Motor neuron (in vitro differentiated cells): ENCODE measurements around the gene SPATA25. TPM values are rescaled to one million over a fixed set of nuclear protein-coding genes. Genes with fewer than 3 reads are reported as not detected.

Source experiments
- ATAC-seq, 8 experiments: fragments of 200-7000 bp; cut with Tn5 transposase; replicated peaks in 6 of 8; 2 replicates each; pipeline ENCODE4 v1.8.0; 2021; ENCODE audit warnings: mild to moderate bottlenecking in 8 of 8, moderate library complexity in 8 of 8
- H3K27ac ChIP-seq, 2 donors: fragments of 250-450 bp; sonication (Bioruptor Pico); 2 replicates each; pipeline ENCODE4 v1.9.0; 2021; ENCODE audit warnings: antibody characterized with exemption in 2 of 2, mild to moderate bottlenecking in 2 of 2, moderate library complexity in 1 of 2
- H3K4me1 ChIP-seq, 2 donors: fragments of 250-450 bp; sonication (Bioruptor Pico); replicated peaks in 1 of 2; 2 replicates each; pipeline ENCODE4 v1.6.1; 2021; ENCODE audit warnings: antibody characterized with exemption in 2 of 2, mild to moderate bottlenecking in 2 of 2, moderate library complexity in 1 of 2
- H3K4me3 ChIP-seq, 5 donors: fragments of 250-450 bp; sonication (Bioruptor Pico); 2 replicates each; pipeline ENCODE4 v1.9.0; 2021; ENCODE audit warnings: antibody characterized with exemption in 5 of 5, mild to moderate bottlenecking in 5 of 5, moderate library complexity in 4 of 5
- WGBS, 10 experiments: fragments of 450-650 bp; shearing (Covaris generic); methylation state at CpG; one replicate each; pipeline ENCODE4 v1.0.0; 2022; 5-methylcytosine and 5-hydroxymethylcytosine counted together
- in situ Hi-C, 9 experiments: fragments of 400-800 bp; cut with MboI; loops; one replicate each; pipeline ENCODE4 v1.15.0; 2021; ENCODE audit warnings: low sequenced_read_pairs in 9 of 9, low pct_unique_long_range_greater_than_20kb in 2 of 9; ENCODE audit not compliant: unreplicated experiment in 9 of 9
- total RNA-seq, 8 experiments: library from RNA; unstranded; fragments of 300-600 nt; gene quantifications; 2 replicates each; pipeline versions ENCODE4 v1.2.3 to v1.2.4, GENCODE V29; 2022

The SPATA25 gene
- total RNA-seq, 8 experiments from 2014 or later: 1.1 to 4.1 (median 2.6) TPM

GRCh38 chr20:45845452-45845851, 42.0 kb downstream of the SPATA25 start:
- no peak overlapping the region for H3K4me3 ChIP-seq
- in situ Hi-C loops: no loop called here
- H3K27ac ChIP-seq: no peak overlapping the region
- H3K4me1 ChIP-seq: no peaks in the 10 kb centered on the region
- ATAC-seq: peak in 2 of 8 experiments; percentile 26 to 48

DNA sequence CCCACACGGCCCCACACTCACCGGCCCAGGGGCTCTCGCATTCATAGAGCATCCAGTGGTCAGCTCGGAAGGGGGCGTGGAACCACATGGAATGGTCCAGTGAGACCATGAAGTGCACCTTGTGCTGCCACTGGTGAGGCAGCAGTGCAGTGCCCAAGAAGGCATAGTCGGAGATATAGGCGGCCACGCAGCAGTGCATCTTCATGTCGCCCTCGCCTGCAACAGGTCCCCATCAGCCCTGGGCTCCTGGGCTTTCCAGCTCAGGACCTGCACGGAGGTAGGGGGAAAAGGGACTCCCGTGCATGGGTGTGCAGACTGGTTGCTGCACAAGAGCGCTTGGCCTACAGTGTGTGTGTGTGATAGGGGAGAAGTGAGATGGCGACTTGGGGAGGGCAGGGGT, 43.9 kb downstream of the SPATA25 start:
- in situ Hi-C loops: no loop called here
- 80 to 96% (median 92%) methylated on average over 2 to 13 of the region's 14 CpGs; no CpG with 5 or more reads in 5 of the 10 experiments for WGBS, 10 experiments
- Histone ChIP-seq H3K27ac (no peak overlapping the region), H3K4me1 (no peaks in the 10 kb centered on the region), H3K4me3 (no peak overlapping the region)
- ATAC-seq: peak in 1 of 8 experiments; percentile 27

DNA sequence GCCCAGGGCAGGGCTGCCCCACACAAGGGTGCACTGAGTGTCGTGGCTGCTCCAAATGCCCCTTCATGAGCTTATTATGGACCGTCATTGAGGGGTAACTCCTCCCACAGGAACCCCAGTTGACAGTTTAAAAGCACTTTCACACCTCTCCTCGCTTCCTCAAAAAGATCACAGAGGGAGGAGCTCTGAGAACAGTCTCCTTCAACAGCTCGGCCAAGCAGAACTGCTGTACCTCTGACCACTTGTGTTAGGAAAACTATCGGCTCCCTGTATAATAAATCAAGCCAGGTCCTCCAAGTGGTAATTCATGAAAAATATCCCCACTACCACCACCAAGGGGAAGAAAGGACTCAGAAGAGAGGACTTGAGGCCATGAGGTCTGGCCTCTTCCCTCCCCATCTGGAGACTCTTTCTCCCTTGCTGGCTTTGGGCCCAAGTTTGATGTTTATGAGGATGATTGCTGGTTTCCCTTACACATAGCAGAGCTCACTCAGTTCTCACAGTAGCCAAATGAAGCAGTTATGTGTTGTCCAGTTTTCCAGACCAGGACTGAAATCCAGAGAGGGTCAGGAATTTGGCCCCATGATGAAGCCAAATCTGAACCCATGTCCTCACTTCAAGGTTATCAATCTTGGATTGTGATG, 45.1 kb downstream of the SPATA25 start:
- peak in 2 of 8 experiments; percentile 32 to 44 for ATAC-seq
- WGBS, 10 experiments: 74 to 100% (median 86%) methylated on average over 1 to 4 of the region's 5 CpGs; no CpG with 5 or more reads in 5 of the 10 experiments
- Histone ChIP-seq H3K27ac (no peak overlapping the region), H3K4me1 (no peaks in the 10 kb centered on the region), H3K4me3 (no peak overlapping the region)
- in situ Hi-C loops: no loop called here

- 90 to 100% (median 100%) methylated on average over 1 to 5 of the region's 10 CpGs; no CpG with 5 or more reads in 6 of the 10 experiments for WGBS, 10 experiments
Observed at GRCh38 chr20:45841407-45842129, 45.9 kb downstream of the SPATA25 start.

DNA sequence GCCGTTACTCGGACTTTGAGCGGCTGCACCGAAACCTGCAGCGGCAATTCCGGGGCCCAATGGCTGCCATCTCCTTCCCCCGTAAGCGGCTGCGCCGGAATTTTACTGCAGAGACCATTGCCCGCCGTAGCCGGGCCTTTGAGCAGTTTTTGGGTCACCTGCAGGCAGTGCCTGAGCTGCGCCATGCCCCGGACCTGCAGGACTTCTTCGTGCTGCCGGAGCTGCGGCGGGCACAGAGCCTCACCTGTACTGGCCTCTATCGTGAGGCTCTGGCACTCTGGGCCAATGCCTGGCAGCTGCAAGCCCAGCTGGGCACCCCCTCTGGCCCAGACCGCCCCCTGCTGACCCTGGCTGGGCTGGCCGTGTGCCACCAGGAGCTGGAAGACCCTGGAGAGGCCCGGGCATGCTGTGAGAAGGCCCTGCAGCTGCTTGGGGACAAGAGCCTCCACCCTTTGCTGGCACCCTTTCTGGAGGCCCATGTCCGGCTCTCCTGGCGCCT, 46.7 kb downstream of the SPATA25 start:
- ATAC-seq: peak in 3 of 8 experiments; percentile 6 to 15 (median 7)
- Histone ChIP-seq H3K27ac (no peak overlapping the region), H3K4me3 (no peak overlapping the region), H3K4me1 (no peaks in the 10 kb centered on the region)
- in situ Hi-C loops: no loop called here
- 60 to 100% (median 92%) methylated on average over 1 to 7 of the region's 25 CpGs; no CpG with 5 or more reads in 6 of the 10 experiments for WGBS, 10 experiments

More at GRCh38 chr20:45841407-45842129, 45.9 kb downstream of the SPATA25 start:
- Histone ChIP-seq H3K4me3 (no peak overlapping the region), H3K4me1 (no peaks in the 10 kb centered on the region), H3K27ac (no peak overlapping the region)
- ATAC-seq: peak in 1 of 8 experiments; percentile 13
- in situ Hi-C loops: no loop called here

GRCh38 chr20:45836841-45837240, 50.6 kb downstream of the SPATA25 start:
- WGBS, 10 experiments: 50 to 100% methylated on average over 1 of the region's 1 CpG; no CpG with 5 or more reads in 8 of the 10 experiments
- H3K4me1 ChIP-seq: peaks cover 0 to 2% of the 10 kb centered on the region in 2 donors
- in situ Hi-C loops: no loop called here
- ATAC-seq: no peak
- no peak overlapping the region for H3K27ac ChIP-seq
- no peak overlapping the region for H3K4me3 ChIP-seq

Other genes starting within 250 kb of the SPATA25 start
- not detected for gene WFDC11, start 217.4 kb downstream of the SPATA25 start, total RNA-seq
- not detected for gene WFDC13, start 185.6 kb downstream of the SPATA25 start, total RNA-seq
- gene WFDC10B, start 182.6 kb downstream of the SPATA25 start, total RNA-seq: not detected
- gene SPINT4, start 165.3 kb downstream of the SPATA25 start, total RNA-seq: not detected
- gene WFDC3, start 95.7 kb downstream of the SPATA25 start, total RNA-seq: 1 to 10 TPM in 4 of 8 experiments, under 1 TPM in 3, not detected in 1; 0.64 to 2.9 (median 1.1) TPM
- gene DNTTIP1, start 95.7 kb downstream of the SPATA25 start, total RNA-seq: 10 to 100 TPM; 15.1 to 46.3 (median 31.3) TPM
- 100 to 1,000 TPM in 1 of 8 experiments, 10 to 100 TPM in 2, 1 to 10 TPM in 4, under 1 TPM in 1; 0.87 to 230 (median 9.7) TPM for gene UBE2C, start 75.0 kb downstream of the SPATA25 start, total RNA-seq
- 1 to 10 TPM in 2 of 8 experiments, under 1 TPM in 3, not detected in 3; 0.37 to 1.2 (median 0.47) TPM for gene TNNC2, start 60.3 kb downstream of the SPATA25 start, total RNA-seq
- 10 to 100 TPM in 5 of 8 experiments, 1 to 10 TPM in 3; 7.6 to 42.1 (median 15.8) TPM for gene SNX21, start 53.8 kb downstream of the SPATA25 start, total RNA-seq
- 10 to 100 TPM; 25.8 to 46.6 (median 29.6) TPM for gene ACOT8, start 30.2 kb downstream of the SPATA25 start, total RNA-seq
- 1 to 10 TPM; 2.7 to 9.1 (median 7.7) TPM for gene ZSWIM3, start 30.0 kb downstream of the SPATA25 start, total RNA-seq
- 10 to 100 TPM in 2 of 8 experiments, 1 to 10 TPM in 6; 6.6 to 12.3 (median 8.9) TPM for gene ZSWIM1, start 6.4 kb downstream of the SPATA25 start, total RNA-seq
- gene NEURL2, start 3.6 kb upstream of the SPATA25 start, total RNA-seq: 10 to 100 TPM in 1 of 8 experiments, 1 to 10 TPM in 7; 4.0 to 10.8 (median 5.7) TPM
- 100 to 1,000 TPM in 3 of 8 experiments, 10 to 100 TPM in 5; 16.0 to 395 (median 55.2) TPM for gene CTSA, start 3.7 kb upstream of the SPATA25 start, total RNA-seq
- 100 to 1,000 TPM in 2 of 8 experiments, 10 to 100 TPM in 6; 30.7 to 638 (median 41.2) TPM for gene PLTP, start 24.5 kb upstream of the SPATA25 start, total RNA-seq
- 10 to 100 TPM in 7 of 8 experiments, 1 to 10 TPM in 1; 6.7 to 58.9 (median 20.4) TPM for gene PCIF1, start 47.1 kb upstream of the SPATA25 start, total RNA-seq
- gene ZNF335, start 84.6 kb upstream of the SPATA25 start, total RNA-seq: 10 to 100 TPM in 6 of 8 experiments, 1 to 10 TPM in 2; 7.3 to 21.9 (median 12.1) TPM
- under 1 TPM in 4 of 8 experiments, not detected in 4; 0.09 to 0.81 (median 0.18) TPM for gene MMP9, start 121.3 kb upstream of the SPATA25 start, total RNA-seq
- 10 to 100 TPM in 5 of 8 experiments, 1 to 10 TPM in 2, under 1 TPM in 1; 0.81 to 55.8 (median 25.1) TPM for gene SLC12A5, start 141.6 kb upstream of the SPATA25 start, total RNA-seq
- 10 to 100 TPM; 11.9 to 44.1 (median 18.3) TPM for gene NCOA5, start 202.3 kb upstream of the SPATA25 start, total RNA-seq
- 1 to 10 TPM in 4 of 8 experiments, under 1 TPM in 4; 0.11 to 4.6 (median 1.1) TPM for gene CD40, start 230.7 kb upstream of the SPATA25 start, total RNA-seq